Fibroblast of skin of right biceps (primary cell): ENCODE data around the gene SLC37A4.
"Not testable (repeated sequence)": the region's sequence is repeated elsewhere in the genome, so short reads cannot be mapped to it uniquely, and the experiment has no call there.

Experiments used
- DNase-seq: peaks from one replicate; pipeline ENCODE4 v3.0.0-alpha.2; 2013

SLC37A4 gene

GRCh38 chr11:119016216-119017009 is 14.3 kb downstream of the SLC37A4 start:
- DNase-seq: no peak

GRCh38 chr11:119015054-119015611 is 15.5 kb downstream of the SLC37A4 start:
- no peak for DNase-seq

- DNase-seq: no peak
Observed at GRCh38 chr11:119014209-119014924, 16.3 kb downstream of the SLC37A4 start.

DNA sequence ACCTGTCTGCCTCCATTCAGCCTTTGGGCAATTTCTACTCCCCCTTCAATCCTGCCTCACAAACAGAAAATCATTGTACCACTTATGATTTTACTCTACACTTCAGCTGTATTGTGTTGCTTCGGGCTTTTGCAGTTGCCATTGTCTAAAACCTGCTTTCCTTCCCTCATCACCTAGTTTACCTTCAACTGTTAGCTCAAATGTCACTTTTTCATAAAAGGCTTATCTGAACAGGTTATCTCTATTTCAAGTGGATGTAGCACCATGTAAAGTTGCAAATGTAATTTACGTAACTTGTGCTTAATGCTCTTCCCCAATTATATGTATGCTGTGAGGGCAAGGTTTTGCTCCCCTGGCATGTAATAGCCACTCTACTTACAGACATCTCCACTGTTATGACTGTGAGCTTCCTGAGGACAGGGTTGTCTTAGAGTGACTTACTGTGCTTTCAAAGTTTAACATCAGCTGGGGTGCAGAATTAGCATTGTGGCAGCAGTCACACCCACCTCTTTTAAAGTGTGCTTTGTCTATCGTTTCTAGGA is 18.0 kb downstream of the SLC37A4 start:
- no peak for DNase-seq

DNA sequence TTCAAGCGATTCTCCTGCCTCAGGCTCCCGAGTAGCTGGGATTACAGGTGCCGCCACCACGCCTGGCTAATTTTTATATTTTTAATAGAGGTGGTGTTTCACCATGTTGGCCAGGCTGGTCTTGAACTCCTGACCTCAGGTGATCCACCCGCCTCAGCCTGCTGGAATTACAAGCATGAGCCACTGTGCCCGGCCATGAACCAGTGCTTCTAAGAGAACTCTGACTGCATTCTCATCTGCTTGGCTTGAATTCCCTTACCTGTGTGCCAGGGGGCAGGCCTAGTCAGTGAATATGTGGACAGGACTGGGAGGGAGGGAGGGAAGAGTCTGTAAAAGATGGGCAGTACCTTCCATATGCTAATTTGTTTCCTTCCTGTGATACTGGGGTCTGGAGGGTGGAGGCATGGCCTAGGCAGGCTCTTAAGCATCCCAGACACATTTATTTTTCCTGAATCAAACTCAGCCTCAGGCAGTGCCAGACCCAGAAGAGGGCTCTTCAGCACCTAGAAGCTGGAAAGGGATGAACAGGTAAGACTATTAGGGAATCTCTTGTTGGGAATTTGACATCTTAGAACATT is 19.1 kb downstream of the SLC37A4 start:
- DNase-seq: no peak

GRCh38 chr11:119006656-119007055 is 24.0 kb downstream of the SLC37A4 start:
- DNase-seq: no peak

- peak; percentile 73 for DNase-seq
Observed at GRCh38 chr11:119000906-119001305, 29.8 kb downstream of the SLC37A4 start.

- peak; percentile 70 for DNase-seq
Observed at GRCh38 chr11:118998822-118999221, 31.9 kb downstream of the SLC37A4 start.

- DNase-seq: no peak
Observed at GRCh38 chr11:118998388-118998717, 32.3 kb downstream of the SLC37A4 start.

DNA sequence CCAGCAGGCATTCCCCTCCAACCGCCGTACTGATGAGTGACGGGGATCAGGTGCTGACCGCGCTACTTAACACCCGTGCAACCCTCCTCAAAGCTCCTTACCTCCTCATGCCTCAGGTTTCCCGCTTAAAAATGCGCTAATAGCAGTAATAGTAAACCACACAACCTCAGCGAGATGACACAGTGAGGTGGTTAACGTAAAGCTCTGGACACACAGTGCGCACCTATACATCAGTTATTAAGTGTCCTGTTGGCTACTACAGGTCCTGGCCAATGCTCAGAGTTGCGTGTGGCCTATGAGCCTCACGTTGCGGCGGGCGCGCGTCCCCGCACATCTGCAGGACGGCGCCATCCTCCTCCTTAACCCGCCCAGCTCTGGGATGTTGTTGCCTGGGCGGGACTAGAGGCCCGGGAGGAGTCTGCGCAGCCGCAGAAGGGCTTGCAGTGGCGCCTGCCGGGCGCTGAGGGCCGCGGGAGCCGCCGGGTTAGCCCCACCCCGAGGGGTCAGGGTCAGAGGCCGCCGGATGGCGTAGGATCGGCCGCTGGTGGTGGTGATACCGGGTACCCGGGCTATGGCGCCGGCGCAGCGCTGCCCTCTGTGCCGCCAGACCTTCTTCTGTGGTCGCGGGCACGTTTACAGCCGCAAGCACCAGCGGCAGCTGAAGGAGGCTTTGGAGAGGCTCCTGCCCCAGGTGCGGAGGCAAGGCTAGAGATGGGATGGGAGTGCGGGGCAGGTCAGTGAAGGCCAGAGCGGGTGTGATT is 32.9 kb downstream of the SLC37A4 start, which contains the start of gene CENATAC:
Gene CENATAC (plus strand): TSS at position 512 of the 761 bp plus-strand sequence. CDS start 60 bp downstream, at position 572.
- peak; percentile 85 for DNase-seq

DNA sequence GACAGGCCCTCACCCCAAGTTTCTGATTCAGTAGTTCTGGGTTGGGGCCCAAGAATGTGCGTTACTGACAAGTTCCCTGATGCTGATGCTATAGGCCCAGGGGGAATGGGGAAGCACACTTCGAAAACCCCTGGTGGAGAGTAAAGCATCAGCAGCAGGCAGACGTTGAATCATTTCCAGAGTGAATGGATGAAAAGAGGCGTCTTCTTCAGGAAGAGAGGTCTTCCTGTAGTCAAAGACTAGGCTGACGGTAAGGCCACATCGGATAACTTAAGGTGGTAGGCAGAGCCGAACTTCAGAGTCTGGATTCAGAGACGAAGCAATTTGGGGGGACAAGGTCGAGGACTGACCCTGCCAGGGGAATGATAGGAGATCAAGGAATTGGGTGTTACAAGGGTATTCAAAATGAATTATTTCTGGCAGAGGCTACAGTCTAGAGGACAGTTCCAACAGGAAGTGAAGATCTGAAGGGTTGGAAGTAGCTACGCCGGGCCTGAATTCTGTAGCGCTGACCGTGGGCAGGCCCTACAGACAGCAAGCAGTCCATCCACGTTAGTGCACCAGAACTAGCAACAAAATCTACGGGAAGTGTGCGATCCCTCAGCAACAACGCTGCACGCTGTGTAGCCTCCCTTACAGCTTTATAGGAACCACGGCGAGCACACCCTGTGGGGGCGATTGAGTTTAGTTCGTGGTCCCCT is 33.6 kb downstream of the SLC37A4 start:
- DNase-seq: peak; percentile 53

DNA sequence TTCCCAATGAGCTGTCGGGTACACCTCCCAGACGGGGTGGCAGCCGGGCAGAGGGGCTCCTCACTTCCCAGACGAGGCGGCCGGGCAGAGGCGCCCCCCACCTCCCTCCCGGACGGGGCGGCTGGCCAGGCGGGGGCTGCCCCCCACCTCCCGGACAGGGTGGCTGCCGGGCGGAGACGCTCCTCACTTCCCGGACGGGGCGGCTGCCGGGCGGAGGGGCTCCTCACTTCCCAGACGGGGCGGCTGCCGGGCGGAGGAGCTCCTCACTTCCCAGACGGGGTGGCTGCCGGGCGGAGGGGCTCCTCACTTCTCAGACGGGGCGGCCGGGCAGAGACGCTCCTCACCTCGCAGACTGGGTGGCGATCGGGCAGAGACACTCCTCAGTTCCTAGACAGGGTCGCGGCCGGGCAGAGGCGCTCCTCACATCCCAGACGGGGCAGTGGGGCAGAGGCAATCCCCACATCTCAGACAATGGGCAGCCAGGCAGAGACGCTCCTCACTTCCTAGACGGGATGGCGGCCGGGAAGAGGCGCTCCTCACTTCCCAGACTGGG is 39.1 kb downstream of the SLC37A4 start:
- DNase-seq: not testable (repeated sequence)

- DNase-seq: no peak
Observed at GRCh38 chr11:118988280-118988679, 42.4 kb downstream of the SLC37A4 start.

DNA sequence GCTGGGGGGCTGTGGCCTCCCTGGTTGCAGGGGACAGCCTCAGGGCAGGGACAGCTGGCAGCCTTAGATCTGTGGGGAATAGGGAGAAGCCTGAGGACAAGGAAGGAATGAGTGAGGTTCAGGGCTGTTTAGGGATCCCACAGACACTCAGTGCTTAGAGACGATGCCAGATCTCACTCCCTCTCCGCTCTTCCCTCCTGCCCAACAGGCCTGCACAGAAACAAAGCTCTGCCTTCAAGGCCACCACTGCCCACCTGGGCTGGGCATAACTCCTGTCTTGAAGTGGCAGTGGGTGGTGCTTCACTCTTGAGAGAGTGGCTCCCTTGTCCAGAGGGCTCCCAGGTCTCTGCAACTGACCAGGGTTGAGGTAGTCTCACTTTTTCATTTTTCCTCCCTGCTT is 45.9 kb downstream of the SLC37A4 start:
- no peak for DNase-seq

DNA sequence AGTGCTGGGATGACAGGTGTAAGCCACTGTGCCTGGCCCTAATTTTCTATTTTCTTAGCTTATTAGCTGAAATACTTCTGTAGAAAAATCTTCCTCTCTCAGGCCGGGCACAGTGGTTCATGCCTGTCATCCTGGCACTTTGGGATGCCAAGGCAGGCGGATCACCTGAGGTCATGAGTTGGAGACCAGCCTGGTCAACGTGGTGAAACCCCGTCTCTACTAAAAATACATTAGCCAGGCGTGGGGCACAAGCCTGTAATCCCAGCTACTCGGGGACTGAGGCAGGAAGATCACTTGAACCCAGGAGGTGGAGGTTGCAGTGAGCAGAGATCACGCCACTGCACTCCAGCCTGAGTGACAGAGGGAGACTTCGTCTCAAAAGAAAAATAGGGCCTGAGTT is 46.3 kb downstream of the SLC37A4 start:
- DNase-seq: not testable (repeated sequence)

DNA sequence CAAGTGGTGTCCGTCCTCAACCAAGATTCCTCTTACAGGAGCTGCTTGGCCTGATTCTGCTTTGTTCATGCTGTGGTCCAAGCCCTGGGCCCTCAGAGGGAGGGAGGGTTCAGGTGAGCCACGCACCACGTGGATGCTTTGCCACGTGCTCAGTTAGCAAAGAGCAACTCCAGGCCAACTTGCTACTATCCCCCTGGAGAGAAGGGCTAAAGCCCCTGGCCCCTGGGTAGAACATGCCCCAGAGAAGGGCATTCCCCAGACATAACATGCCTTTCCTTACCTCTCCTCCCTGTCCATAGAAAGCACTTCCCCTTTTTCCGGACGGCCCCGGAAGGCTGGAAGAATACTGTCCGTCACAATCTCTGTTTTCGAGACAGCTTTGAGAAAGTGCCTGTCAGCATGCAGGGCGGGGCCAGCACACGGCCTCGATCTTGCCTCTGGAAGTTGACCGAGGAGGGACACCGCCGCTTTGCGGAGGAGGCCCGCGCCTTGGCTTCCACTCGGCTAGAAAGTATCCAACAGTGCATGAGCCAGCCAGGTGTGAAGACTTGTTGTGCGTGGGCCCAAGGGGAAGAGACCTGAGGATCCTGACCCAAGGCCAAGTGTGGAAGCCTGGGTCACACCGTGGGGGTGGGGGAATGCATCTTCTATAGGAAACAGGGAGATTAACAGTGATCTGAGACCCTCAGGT is 50.3 kb downstream of the SLC37A4 start:
- no peak for DNase-seq

DNA sequence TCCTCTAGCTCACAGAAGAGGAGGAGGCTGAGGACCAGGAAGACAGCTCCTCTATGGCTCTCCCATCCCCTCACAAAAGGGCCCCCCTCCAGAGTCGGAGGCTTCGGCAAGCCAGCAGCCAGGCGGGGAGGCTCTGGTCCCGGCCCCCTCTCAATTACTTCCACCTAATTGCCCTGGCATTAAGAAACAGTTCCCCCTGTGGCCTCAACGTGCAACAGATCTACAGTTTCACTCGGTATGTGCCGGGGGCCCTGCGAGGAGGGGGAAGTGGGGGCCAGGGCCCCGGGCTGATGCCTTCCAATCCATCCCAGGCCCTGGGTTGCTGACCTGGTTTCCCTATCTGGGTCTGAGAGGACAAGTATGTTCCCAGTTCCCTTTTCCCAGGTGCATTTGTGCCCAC is 51.2 kb downstream of the SLC37A4 start:
- DNase-seq: no peak

- DNase-seq: no peak
Observed at GRCh38 chr11:118975771-118976709, 54.6 kb downstream of the SLC37A4 start.
